Endometrial microvascular endothelial cells (primary cell): ENCODE results near the gene MAP6. TPM values are rescaled to one million over a fixed set of nuclear protein-coding genes. Genes with fewer than 3 reads are reported as not detected.
"Not testable (repeated sequence)": the region's sequence is repeated elsewhere in the genome, so short reads cannot be mapped to it uniquely, and the experiment has no call there.

Experiments
- in situ Hi-C: cut with HindIII; loops from 2 replicates; pipeline ENCODE4 v1.10.0; 2017; ENCODE audit warnings: low sequenced_read_pairs, low pct_unique_long_range_greater_than_20kb; ENCODE audit errors: inconsistent ontology term
- total RNA-seq: library from RNA; depleted of rRNA; stranded (reverse); fragments of >200 nt; gene quantifications from one replicate; pipeline ENCODE4 v1.2.3, GENCODE V29; 2015; ENCODE audit errors: inconsistent ontology term

The MAP6 gene
- total RNA-seq, 1 donor from 2014 or later: 1.3 TPM

GRCh38 chr11:75598900-75599299, 69.9 kb downstream of the MAP6 start:
- in situ Hi-C loops: no loop called here

- in situ Hi-C loops: no loop called here
Observed at GRCh38 chr11:75598264-75598663, 70.6 kb downstream of the MAP6 start.

- in situ Hi-C loops: no loop called here
Observed at GRCh38 chr11:75597636-75598035, 71.2 kb downstream of the MAP6 start.

GRCh38 chr11:75596914-75597313, 71.9 kb downstream of the MAP6 start:
- in situ Hi-C loops: no loop called here

- in situ Hi-C loops: no loop called here
Observed at GRCh38 chr11:75595429-75595828, 73.4 kb downstream of the MAP6 start.

GRCh38 chr11:75594211-75594610, 74.6 kb downstream of the MAP6 start:
- in situ Hi-C loops: no loop called here

- in situ Hi-C loops: no loop called here
Observed at GRCh38 chr11:75593286-75593915, 75.4 kb downstream of the MAP6 start.

- in situ Hi-C loops: no loop called here
Observed at GRCh38 chr11:75592715-75593114, 76.1 kb downstream of the MAP6 start.

GRCh38 chr11:75591966-75592365, 76.9 kb downstream of the MAP6 start:
- in situ Hi-C loops: no loop called here

GRCh38 chr11:75591371-75591770, 77.5 kb downstream of the MAP6 start:
- in situ Hi-C loops: no loop called here

GRCh38 chr11:75589933-75590332, 78.9 kb downstream of the MAP6 start:
- in situ Hi-C loops: no loop called here

- in situ Hi-C loops: no loop called here
Observed at GRCh38 chr11:75589051-75589450, 79.8 kb downstream of the MAP6 start.

GRCh38 chr11:75588051-75588481, 80.8 kb downstream of the MAP6 start:
- in situ Hi-C loops: no loop called here

- in situ Hi-C loops: no loop called here
Observed at GRCh38 chr11:75586395-75586794, 82.4 kb downstream of the MAP6 start.

GRCh38 chr11:75585293-75585670, 83.6 kb downstream of the MAP6 start:
- in situ Hi-C loops: no loop called here

GRCh38 chr11:75584659-75585292, 84.1 kb downstream of the MAP6 start:
- in situ Hi-C loops: not testable (repeated sequence)

- in situ Hi-C loops: no loop called here
Observed at GRCh38 chr11:75583718-75584658, 84.8 kb downstream of the MAP6 start.

GRCh38 chr11:75582895-75583717, 85.7 kb downstream of the MAP6 start:
- in situ Hi-C loops: no loop called here

- in situ Hi-C loops: no loop called here
Observed at GRCh38 chr11:75582506-75582894, 86.3 kb downstream of the MAP6 start.
